Suprapubic skin (tissue), 4 donors: Measurements from ENCODE around the gene MUSK. TPM values are rescaled to one million over a fixed set of nuclear protein-coding genes. Genes with fewer than 3 reads are reported as not detected.

Source experiments
- DNase-seq, 2 donors: peaks; one replicate each; pipeline ENCODE4 v3.0.0-alpha.2; 2019; ENCODE audit warnings: low spot score in 2 of 2
- H3K27ac ChIP-seq: fragments of 200-600 bp; sonication (generic); one replicate; pipeline ENCODE4 v1.5.1; 2019
- H3K27me3 ChIP-seq: fragments of 200-600 bp; sonication (generic); one replicate; pipeline ENCODE4 v1.5.1; 2019
- H3K36me3 ChIP-seq: fragments of 200-600 bp; sonication (generic); one replicate; pipeline ENCODE4 v1.5.1; 2019
- H3K4me1 ChIP-seq: fragments of 200-600 bp; sonication (generic); one replicate; pipeline ENCODE4 v1.5.1; 2019
- H3K4me3 ChIP-seq: fragments of 200-600 bp; sonication (generic); one replicate; pipeline ENCODE4 v1.5.1; 2019; ENCODE audit warnings: mild to moderate bottlenecking
- H3K9me3 ChIP-seq: fragments of 200-600 bp; sonication (generic); one replicate; pipeline ENCODE4 v1.5.1; 2019
- CTCF ChIP-seq, 2 donors: fragments of 200-600 bp in 1 of 2; fragments of 450-650 bp in 1 of 2; sonication (generic) in 1 of 2; IDR thresholded peaks; one replicate each; pipeline ENCODE4 v1.5.1; 2016 to 2019; ENCODE audit warnings: antibody characterized with exemption in 2 of 2, mild to moderate bottlenecking in 1 of 2, moderate library complexity in 1 of 2
- EP300 ChIP-seq: sonication (generic); formaldehyde crosslinking; IDR thresholded peaks from one replicate; pipeline ENCODE4 v1.6.1; 2017; ENCODE audit warnings: antibody characterized with exemption
- POLR2A ChIP-seq, 2 donors: fragments of 450-650 bp; IDR thresholded peaks; one replicate each; pipeline ENCODE4 v1.6.1; 2017; ENCODE audit warnings: antibody characterized with exemption in 2 of 2, mild to moderate bottlenecking in 2 of 2, moderate library complexity in 2 of 2
- POLR2AphosphoS5 ChIP-seq, 3 donors: sonication (generic); formaldehyde crosslinking; IDR thresholded peaks; one replicate each; pipeline ENCODE4 v1.6.1; 2017; ENCODE audit warnings: antibody characterized with exemption in 3 of 3
- WGBS: methylation state at CpG from one replicate; pipeline ENCODE4 v1.1.5; 2018; 5-methylcytosine and 5-hydroxymethylcytosine counted together
- total RNA-seq, 4 donors: library from RNA; depleted of rRNA; stranded (reverse); fragments of >200 nt; gene quantifications; one replicate each; pipeline ENCODE4 v1.1.0, GENCODE V29; 2016

The MUSK gene
- total RNA-seq, 4 donors from 2014 or later, result 0.45 to 1.5 TPM; not detected in 2

DNA sequence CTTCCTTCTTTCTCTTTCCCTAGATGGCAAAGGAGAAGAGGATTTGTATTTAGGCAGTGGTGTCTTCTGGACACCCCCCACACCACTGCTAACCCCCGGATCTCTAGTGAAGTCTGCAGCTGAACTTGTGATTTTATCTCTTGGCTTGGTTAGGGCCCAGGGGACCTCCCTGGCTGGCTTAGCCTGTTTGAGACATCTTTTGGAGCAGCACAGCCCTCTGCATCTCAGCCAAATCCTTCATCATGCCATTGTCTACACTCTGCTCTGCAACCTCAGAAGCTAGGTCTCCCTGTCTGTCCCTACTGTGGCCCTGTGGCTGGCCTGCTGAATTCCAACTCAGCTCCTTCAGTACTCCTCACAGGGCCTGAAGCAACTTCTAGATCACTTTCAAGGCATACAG is 81.7 kb downstream of the MUSK start:
- Histone ChIP-seq H3K36me3 (no peaks in the 10 kb centered on the region), H3K4me3 (no peak overlapping the region), H3K9me3 (no peaks in the 10 kb centered on the region), H3K27me3 (no peaks in the 10 kb centered on the region), H3K4me1 (peaks cover 16% of the 10 kb centered on the region), H3K27ac (no peak overlapping the region)
- TF ChIP-seq POLR2AphosphoS5 (IDR thresholded peaks at IDR 0.05), result no peak
- no peak for TF ChIP-seq EP300
- no peak for TF ChIP-seq POLR2A (IDR thresholded peaks at IDR 0.05)
- no peak for TF ChIP-seq CTCF (IDR thresholded peaks at IDR 0.05)
- DNase-seq, result peak in 1 of 2 donors; percentile 84
- 22% methylated on average over 1 of the region's 1 CpG for WGBS

GRCh38 chr9:110751971-110752370 is 83.4 kb downstream of the MUSK start:
- Histone ChIP-seq H3K9me3 (no peaks in the 10 kb centered on the region), H3K36me3 (no peaks in the 10 kb centered on the region), H3K4me3 (no peak overlapping the region), H3K27me3 (no peaks in the 10 kb centered on the region), H3K4me1 (peaks cover 6% of the 10 kb centered on the region), H3K27ac (no peak overlapping the region)
- TF ChIP-seq POLR2AphosphoS5 (IDR thresholded peaks at IDR 0.05) (no peak), POLR2A (IDR thresholded peaks at IDR 0.05) (no peak), EP300 (no peak), CTCF (IDR thresholded peaks at IDR 0.05) (no peak)
- WGBS, result 95% methylated on average over 4 of the region's 4 CpGs
- DNase-seq, result no peak

- Histone ChIP-seq H3K27ac (no peak overlapping the region), H3K36me3 (no peaks in the 10 kb centered on the region), H3K9me3 (no peaks in the 10 kb centered on the region), H3K4me3 (no peak overlapping the region), H3K4me1 (peaks cover 6% of the 10 kb centered on the region), H3K27me3 (no peaks in the 10 kb centered on the region)
- DNase-seq, result no peak
- 85% methylated on average over 2 of the region's 2 CpGs for WGBS
- TF ChIP-seq CTCF (IDR thresholded peaks at IDR 0.05) (no peak), POLR2A (IDR thresholded peaks at IDR 0.05) (no peak), EP300 (no peak), POLR2AphosphoS5 (IDR thresholded peaks at IDR 0.05) (no peak)
These were observed 84.2 kb downstream of the MUSK start for GRCh38 chr9:110752766-110753165.

- Histone ChIP-seq H3K27me3 (no peaks in the 10 kb centered on the region), H3K4me1 (peaks cover 9% of the 10 kb centered on the region), H3K4me3 (no peak overlapping the region), H3K27ac (no peak overlapping the region), H3K9me3 (no peaks in the 10 kb centered on the region), H3K36me3 (no peaks in the 10 kb centered on the region)
- TF ChIP-seq CTCF (IDR thresholded peaks at IDR 0.05) (no peak), POLR2A (IDR thresholded peaks at IDR 0.05) (no peak), EP300 (no peak), POLR2AphosphoS5 (IDR thresholded peaks at IDR 0.05) (no peak)
- no peak for DNase-seq
- 84% methylated on average over 1 of the region's 1 CpG for WGBS
These were observed 85.2 kb downstream of the MUSK start for GRCh38 chr9:110753731-110754231.

- Histone ChIP-seq H3K36me3 (no peaks in the 10 kb centered on the region), H3K27me3 (no peaks in the 10 kb centered on the region), H3K9me3 (no peaks in the 10 kb centered on the region), H3K4me1 (peaks cover 9% of the 10 kb centered on the region), H3K4me3 (no peak overlapping the region), H3K27ac (no peak overlapping the region)
- no peak for DNase-seq
- no peak for TF ChIP-seq POLR2AphosphoS5 (IDR thresholded peaks at IDR 0.05)
- no peak for TF ChIP-seq EP300
- TF ChIP-seq POLR2A (IDR thresholded peaks at IDR 0.05), result no peak
- no peak for TF ChIP-seq CTCF (IDR thresholded peaks at IDR 0.05)
These were observed 86.6 kb downstream of the MUSK start for GRCh38 chr9:110755179-110755578.
